Sigmoid colon (tissue), 7 donors: ENCODE results near the gene MAVS. TPM values are rescaled to one million over a fixed set of nuclear protein-coding genes. Genes with fewer than 3 reads are reported as not detected.
A peak's percentile ranks its signal among the peaks of the same experiment; 100 is the strongest.
"Not testable (repeated sequence)": the region's sequence is repeated elsewhere in the genome, so short reads cannot be mapped to it uniquely, and the experiment has no call there.

Experiments
- DNase-seq: peaks from one replicate; pipeline ENCODE4 v3.0.0-alpha.2; 2019
- H3K27ac ChIP-seq, 4 donors: fragments of 200-600 bp; sonication (generic); one replicate each; pipeline ENCODE4 v1.5.1; 2016 to 2019; ENCODE audit warnings: mild to moderate bottlenecking in 1 of 4
- H3K27me3 ChIP-seq, 3 donors: fragments of 200-600 bp; sonication (generic); one replicate each; pipeline ENCODE4 v1.5.1; 2019; ENCODE audit warnings: mild to moderate bottlenecking in 1 of 3
- H3K36me3 ChIP-seq, 4 donors: fragments of 200-600 bp; sonication (generic); one replicate each; pipeline ENCODE4 v1.5.1; 2016 to 2019
- H3K4me1 ChIP-seq, 4 donors: fragments of 200-600 bp; sonication (generic); one replicate each; pipeline ENCODE4 v1.5.1; 2017 to 2019
- H3K4me3 ChIP-seq, 4 donors: fragments of 200-600 bp; sonication (generic); one replicate each; pipeline ENCODE4 v1.5.1; 2017 to 2019; ENCODE audit warnings: mild to moderate bottlenecking in 2 of 4, moderate library complexity in 1 of 4
- H3K9me3 ChIP-seq, 4 donors: fragments of 200-600 bp in 3 of 4; sonication (generic) in 3 of 4; one replicate each; pipeline versions ENCODE4 v1.5.1 to v1.6.1; 2013 to 2019
- EP300 ChIP-seq, 4 donors: sonication (generic); formaldehyde crosslinking; IDR thresholded peaks; one replicate each; pipeline ENCODE4 v1.6.1; 2017; ENCODE audit warnings: antibody characterized with exemption in 4 of 4
- POLR2A ChIP-seq, 2 donors: fragments of 450-650 bp; IDR thresholded peaks; one replicate each; pipeline ENCODE4 v1.6.1; 2016; ENCODE audit warnings: antibody characterized with exemption in 2 of 2, mild to moderate bottlenecking in 2 of 2, moderate library complexity in 2 of 2
- POLR2AphosphoS5 ChIP-seq, 4 donors: sonication (generic); formaldehyde crosslinking; IDR thresholded peaks; one replicate each; pipeline ENCODE4 v1.6.1; 2017; ENCODE audit warnings: antibody characterized with exemption in 4 of 4
- WGBS, 2 donors: extraction: QIAGEN DNeasy Blood & Tissue Kit; methylation state at CpG; one replicate each; pipeline ENCODE4 v1.1.7; 2013; 5-methylcytosine and 5-hydroxymethylcytosine counted together
- intact Hi-C: fragments of 100-400 bp; cut with DNase I; formaldehyde crosslinking; loops from one replicate; pipeline ENCODE4 v1.15.1; 2023
- polyA plus RNA-seq, 3 donors: library from polyadenylated mRNA; stranded (reverse); fragments of 200-250 nt; gene quantifications; one replicate each; pipeline ENCODE4 v1.2.3, GENCODE V29; 2013
- total RNA-seq, 4 donors: library from RNA; depleted of rRNA; stranded (reverse); fragments of >200 nt; gene quantifications; one replicate each; pipeline ENCODE4 v1.1.0, GENCODE V29; 2016
- TF ChIP-seq, protein P1 (sequence below), 4 experiments: fragments of 450-650 bp in 3 of 4; fragments of 200-600 bp in 1 of 4; IDR thresholded peaks; one replicate each; pipeline ENCODE4 v1.5.1; 2016 to 2019; ENCODE audit warnings: antibody characterized with exemption in 4 of 4, mild to moderate bottlenecking in 3 of 4, moderate library complexity in 2 of 4
- donor health status: healthy with polysubstance abuse.
- donor health status: Bipolar disorder and iron deficiency.
- donor health status: healthy.

Gene MAVS
- total and polyA plus RNA-seq, 7 donors, result 9.6 to 55.2 (median 18.0) TPM

DNA sequence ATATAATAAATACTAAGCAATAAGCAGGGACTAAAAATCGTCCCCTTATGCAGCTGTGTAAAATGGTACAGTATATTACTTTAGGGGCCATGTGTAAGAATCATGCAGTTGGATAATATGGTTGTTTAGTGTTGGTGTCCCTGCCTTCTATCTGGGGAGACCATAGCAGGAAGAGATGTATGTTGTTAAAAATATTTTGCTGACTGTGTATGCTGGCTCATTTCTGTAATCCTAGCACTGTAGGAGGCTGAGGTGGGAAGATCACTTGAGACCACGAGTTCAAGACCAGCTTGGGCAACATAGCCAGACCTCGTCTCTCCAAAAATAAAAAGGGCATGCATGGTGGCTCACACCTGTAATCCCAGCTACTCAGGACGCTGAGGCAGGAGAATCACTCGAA lies 48.2 kb downstream of the MAVS start:
- no peaks in the 10 kb centered on the region for H3K36me3 ChIP-seq
- no peaks in the 10 kb centered on the region for H3K9me3 ChIP-seq
- H3K4me3 ChIP-seq, result no peak overlapping the region
- H3K4me1 ChIP-seq, result peaks cover 0 to 85% (median 75%) of the 10 kb centered on the region in 4 donors
- TF ChIP-seq POLR2A (IDR thresholded peaks at IDR 0.05) (no peak), POLR2AphosphoS5 (IDR thresholded peaks at IDR 0.05) (no peak), EP300 (IDR thresholded peaks at IDR 0.05) (no peak)
- TF ChIP-seq, protein P1, sequence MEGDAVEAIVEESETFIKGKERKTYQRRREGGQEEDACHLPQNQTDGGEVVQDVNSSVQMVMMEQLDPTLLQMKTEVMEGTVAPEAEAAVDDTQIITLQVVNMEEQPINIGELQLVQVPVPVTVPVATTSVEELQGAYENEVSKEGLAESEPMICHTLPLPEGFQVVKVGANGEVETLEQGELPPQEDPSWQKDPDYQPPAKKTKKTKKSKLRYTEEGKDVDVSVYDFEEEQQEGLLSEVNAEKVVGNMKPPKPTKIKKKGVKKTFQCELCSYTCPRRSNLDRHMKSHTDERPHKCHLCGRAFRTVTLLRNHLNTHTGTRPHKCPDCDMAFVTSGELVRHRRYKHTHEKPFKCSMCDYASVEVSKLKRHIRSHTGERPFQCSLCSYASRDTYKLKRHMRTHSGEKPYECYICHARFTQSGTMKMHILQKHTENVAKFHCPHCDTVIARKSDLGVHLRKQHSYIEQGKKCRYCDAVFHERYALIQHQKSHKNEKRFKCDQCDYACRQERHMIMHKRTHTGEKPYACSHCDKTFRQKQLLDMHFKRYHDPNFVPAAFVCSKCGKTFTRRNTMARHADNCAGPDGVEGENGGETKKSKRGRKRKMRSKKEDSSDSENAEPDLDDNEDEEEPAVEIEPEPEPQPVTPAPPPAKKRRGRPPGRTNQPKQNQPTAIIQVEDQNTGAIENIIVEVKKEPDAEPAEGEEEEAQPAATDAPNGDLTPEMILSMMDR (IDR thresholded peaks at IDR 0.05), result no peak
- no peaks in the 10 kb centered on the region for H3K27me3 ChIP-seq
- WGBS, 2 donors, result 73 to 84% methylated on average over 5 of the region's 5 CpGs
- intact Hi-C loops, result no loop called here
- no peak overlapping the region for H3K27ac ChIP-seq
- DNase-seq, result no peak

DNA sequence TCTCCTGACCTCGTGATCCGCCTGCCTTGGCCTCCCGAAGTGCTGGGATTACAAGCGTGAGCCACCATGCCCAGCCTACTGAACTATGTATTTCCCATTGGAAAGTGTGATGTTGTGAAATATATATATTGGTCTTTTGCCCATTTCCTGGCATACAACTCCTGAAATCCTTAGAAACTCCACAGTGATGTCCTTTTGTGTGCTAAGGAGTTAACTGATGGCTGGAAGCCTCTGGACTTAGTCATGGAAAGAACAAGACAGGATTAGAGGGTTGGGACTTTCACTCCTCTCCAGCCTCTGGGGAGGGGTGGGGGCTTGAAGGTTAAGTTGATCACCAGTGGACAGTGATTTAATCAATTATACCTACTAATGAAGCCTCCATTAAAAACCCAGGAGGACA lies 49.7 kb downstream of the MAVS start:
- WGBS, 2 donors, result 66 to 84% methylated on average over 4 of the region's 4 CpGs
- Histone ChIP-seq H3K36me3 (no peaks in the 10 kb centered on the region), H3K27ac (no peak overlapping the region), H3K4me3 (no peak overlapping the region), H3K9me3 (no peaks in the 10 kb centered on the region), H3K4me1 (peaks cover 0 to 88% (median 74%) of the 10 kb centered on the region in 4 donors), H3K27me3 (no peaks in the 10 kb centered on the region)
- no peak for TF ChIP-seq EP300 (IDR thresholded peaks at IDR 0.05)
- TF ChIP-seq POLR2A (IDR thresholded peaks at IDR 0.05), result no peak
- no peak for TF ChIP-seq POLR2AphosphoS5 (IDR thresholded peaks at IDR 0.05)
- TF ChIP-seq, protein P1 (IDR thresholded peaks at IDR 0.05), result no peak
- intact Hi-C loops, result no loop called here
- peak; percentile 35 for DNase-seq

DNA sequence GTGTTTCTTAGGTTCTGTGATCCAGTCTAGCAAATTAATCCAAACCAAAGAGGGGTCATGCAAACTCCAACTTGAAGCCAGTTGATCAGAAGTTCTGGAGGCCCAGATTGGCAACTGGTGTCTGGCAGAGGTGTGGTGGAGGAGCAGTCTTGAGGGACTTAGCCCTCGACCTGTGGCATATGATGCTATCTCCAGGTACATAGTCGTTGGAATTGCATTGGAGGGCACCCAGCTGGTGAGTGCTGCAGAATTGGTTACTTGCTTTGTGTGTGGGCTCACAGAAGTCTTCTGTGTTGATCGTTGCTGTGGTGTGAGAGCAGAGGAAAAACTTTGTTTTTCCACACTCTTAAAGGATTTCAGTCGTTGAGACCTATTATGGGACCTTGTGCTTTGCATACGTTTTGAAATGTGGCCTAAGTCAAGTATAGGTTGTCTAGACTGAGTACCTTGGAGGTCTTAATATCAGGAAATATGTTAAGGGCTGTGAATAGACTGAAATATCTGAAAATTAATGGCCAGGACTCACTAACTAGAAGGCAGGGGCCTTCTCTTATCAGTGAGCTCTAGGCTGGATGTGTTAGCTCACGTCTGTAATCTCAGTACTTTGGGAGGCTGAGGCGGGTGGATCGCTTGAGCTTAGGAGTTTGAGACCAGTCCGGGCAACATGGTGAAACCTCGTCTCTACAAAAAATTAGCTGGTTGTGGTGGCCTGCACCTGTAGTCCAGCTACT lies 50.4 kb downstream of the MAVS start:
- peaks cover 0 to 87% (median 72%) of the 10 kb centered on the region in 4 donors for H3K4me1 ChIP-seq
- H3K4me3 ChIP-seq, result no peak overlapping the region
- DNase-seq, result no peak
- intact Hi-C loops, result no loop called here
- H3K27ac ChIP-seq, result no peak overlapping the region
- 72 to 75% methylated on average over 10 of the region's 10 CpGs for WGBS, 2 donors
- H3K27me3 ChIP-seq, result no peaks in the 10 kb centered on the region
- no peaks in the 10 kb centered on the region for H3K9me3 ChIP-seq
- no peak for TF ChIP-seq EP300 (IDR thresholded peaks at IDR 0.05)
- TF ChIP-seq, protein P1 (IDR thresholded peaks at IDR 0.05), result no peak
- TF ChIP-seq POLR2AphosphoS5 (IDR thresholded peaks at IDR 0.05), result no peak
- no peak for TF ChIP-seq POLR2A (IDR thresholded peaks at IDR 0.05)
- H3K36me3 ChIP-seq, result no peaks in the 10 kb centered on the region

DNA sequence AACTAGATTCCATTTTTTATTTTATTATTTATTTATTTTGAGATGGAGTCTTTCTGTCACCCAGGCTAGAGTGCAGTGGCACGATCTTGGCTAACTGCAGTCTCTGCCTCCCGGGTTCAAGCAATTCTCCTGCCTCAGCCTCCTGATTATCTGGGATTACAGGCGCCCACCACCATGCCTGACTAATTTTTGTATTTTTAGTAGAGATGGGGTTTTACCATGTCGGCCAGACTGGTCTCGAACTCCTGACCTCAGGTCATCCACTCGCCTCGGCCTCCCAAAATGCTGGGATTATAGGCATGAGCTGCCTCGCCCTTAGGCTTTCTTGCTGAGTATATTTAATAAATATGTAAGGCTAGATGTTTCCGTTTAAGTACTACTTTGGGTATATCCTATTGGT lies 51.5 kb downstream of the MAVS start:
- 80 to 85% methylated on average over 9 of the region's 9 CpGs for WGBS, 2 donors
- peaks cover 0 to 82% (median 63%) of the 10 kb centered on the region in 4 donors for H3K4me1 ChIP-seq
- H3K36me3 ChIP-seq, intact Hi-C loops, H3K27me3 ChIP-seq, H3K9me3 ChIP-seq, H3K27ac ChIP-seq, H3K4me3 ChIP-seq: not testable (repeated sequence)
- peak; percentile 45 for DNase-seq

DNA sequence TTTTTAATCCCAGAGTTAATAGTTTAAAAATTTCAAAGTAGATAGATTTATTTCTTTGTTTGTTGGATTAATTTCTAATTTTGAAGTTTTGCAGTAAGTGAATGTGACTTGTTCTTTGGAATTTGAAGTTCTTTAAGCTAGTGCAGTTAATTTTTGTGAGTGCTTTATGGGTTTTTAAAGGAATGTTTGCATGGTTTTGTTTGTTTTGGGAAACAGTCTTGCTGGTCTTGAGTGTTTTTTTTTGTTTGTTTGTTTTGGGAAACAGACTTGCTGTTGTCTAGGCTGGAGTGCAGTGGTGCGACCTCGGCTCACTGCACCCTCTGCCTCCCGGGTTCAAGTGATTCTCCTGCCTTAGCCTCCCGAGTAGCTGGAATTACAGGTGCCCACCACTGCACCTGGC lies 52.0 kb downstream of the MAVS start:
- TF ChIP-seq, protein P1 (IDR thresholded peaks at IDR 0.05), result no peak
- no peak for TF ChIP-seq EP300 (IDR thresholded peaks at IDR 0.05)
- TF ChIP-seq POLR2AphosphoS5 (IDR thresholded peaks at IDR 0.05), result no peak
- no peak for TF ChIP-seq POLR2A (IDR thresholded peaks at IDR 0.05)
- intact Hi-C loops, result no loop called here
- H3K4me3 ChIP-seq, result no peak overlapping the region
- no peaks in the 10 kb centered on the region for H3K27me3 ChIP-seq
- H3K4me1 ChIP-seq, result peaks cover 0 to 81% (median 61%) of the 10 kb centered on the region in 4 donors
- H3K9me3 ChIP-seq, result no peaks in the 10 kb centered on the region
- H3K27ac ChIP-seq, result no peak overlapping the region
- H3K36me3 ChIP-seq, result no peaks in the 10 kb centered on the region
- DNase-seq, result no peak
- WGBS, 2 donors, result 29 to 80% methylated on average over 4 of the region's 4 CpGs
